HG03108 (cell line): Measurements from ENCODE around the gene NCF4.

ENCODE experiments used
- ATAC-seq: cut with Tn5 transposase; IDR thresholded peaks from one replicate; pipeline ENCODE4 v1.9.1; 2021; ENCODE audit warnings: moderate library complexity; ENCODE audit not compliant: unreplicated experiment

The NCF4 gene

DNA sequence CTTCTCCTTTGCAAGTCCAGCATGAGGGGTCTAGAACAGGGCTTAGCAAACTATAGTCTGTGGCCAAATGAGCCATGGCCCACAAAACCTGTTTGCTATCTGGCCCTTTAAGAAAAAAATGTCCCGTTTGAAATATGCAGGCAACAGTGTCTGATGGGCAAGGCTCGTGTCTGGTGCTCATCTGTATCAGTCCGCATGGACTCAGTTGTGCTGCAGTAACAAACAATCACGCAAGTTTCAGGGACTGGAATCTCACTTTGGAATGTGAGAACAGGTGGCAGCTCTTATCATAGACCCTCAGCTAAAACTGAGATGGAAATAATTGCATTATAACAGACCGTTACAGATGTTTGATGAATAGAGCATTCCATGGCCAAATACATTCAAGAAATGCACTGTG, 24.9 kb upstream of the NCF4 start:
- ATAC-seq: no peak

DNA sequence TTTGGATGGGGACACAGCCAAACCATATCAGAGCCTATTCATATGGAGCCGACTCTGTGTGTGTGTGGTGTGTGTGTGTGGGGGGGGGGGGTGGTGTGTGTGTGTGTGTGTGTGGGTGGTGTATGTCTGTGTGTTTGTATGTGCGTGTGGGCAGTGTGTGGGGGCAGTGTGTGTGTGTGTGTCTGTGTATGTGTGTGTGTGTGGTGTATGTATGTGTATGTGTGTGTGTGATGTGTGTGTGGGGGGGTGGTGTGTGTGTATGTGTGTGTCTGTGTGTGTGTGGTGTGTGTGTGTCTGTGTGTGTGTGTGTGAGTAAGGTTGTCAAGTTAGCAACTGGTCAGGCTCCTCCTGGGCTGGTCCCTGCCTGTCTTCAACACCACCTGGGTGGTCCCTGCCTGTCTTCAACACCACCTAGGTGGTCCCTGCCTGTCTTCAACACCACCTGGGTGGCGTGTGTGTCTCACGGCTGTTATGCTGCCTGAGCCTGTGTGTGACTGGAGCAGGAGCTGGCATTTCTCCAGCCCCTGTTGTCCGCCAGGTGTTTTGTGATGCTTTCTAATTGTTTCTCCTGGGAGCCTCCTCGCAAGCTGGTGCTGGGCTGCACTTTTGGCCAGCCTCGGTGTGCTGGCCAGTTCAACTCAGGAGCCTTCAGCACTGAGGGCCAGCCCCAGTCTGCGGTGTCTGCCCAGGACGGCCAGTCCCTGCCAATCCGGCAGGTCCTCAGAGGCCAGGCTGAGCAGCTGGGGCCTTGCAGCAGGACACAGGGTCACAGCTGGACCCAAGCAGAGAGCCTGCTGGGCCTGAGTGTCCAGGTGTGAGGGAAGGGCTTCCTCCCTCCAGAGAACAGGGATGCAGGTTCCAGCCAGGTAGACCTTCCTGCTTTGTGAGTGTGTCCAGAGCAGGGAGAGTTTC, 22.4 kb upstream of the NCF4 start:
- no peak for ATAC-seq

DNA sequence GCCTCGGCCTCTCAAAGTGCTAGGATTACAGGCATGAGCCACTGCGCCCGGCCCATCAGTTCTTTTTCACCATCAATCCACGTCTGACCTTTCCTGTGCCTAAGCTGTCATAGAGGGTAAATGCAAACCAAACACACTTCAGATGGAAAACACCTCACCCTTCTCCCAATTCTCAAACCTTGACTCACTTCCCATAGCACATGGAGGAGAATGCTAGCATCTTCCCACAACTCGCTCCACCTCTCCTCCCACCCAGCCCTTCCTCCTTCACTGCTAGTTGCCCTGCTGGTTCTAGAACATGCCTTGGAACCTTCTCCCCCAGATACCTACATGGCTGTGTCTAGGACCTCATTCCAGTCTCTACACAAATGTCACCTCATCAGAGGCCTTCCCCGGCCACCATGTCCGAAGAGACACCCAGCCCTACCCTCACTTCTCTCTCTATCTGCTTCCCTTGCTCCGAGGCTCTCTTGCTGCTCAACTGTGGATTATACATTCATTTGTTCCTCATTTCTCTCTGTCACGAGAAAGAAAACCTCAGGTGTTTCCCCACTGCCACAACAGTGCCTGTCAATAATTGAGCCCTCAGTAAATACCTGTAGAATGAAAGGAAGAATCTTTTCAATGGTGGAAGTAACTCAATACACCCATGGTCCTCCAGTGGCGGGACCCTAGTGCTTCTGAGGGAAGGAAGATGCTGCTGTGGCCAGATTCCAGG, 21.3 kb upstream of the NCF4 start:
- ATAC-seq: no peak

DNA sequence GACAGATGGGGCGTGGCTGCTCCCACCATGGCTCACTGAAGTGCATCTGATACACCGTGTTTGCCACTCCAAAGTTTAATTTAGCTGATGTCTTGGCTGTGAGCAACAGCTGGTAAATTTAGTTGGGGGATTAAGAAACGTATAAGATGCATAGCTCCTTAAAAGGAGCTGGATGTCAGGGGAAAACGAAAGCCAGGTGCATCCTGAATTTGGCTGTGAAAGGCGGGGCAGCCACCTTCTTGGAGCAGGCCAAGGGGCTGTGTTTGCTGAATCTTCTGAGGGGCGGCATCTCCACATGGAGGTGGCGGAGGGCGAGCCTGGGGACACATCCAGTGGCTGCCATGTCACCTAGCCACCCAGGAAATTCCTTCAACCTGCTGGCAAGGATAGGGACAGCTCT, 20.7 kb upstream of the NCF4 start:
- ATAC-seq: no peak

DNA sequence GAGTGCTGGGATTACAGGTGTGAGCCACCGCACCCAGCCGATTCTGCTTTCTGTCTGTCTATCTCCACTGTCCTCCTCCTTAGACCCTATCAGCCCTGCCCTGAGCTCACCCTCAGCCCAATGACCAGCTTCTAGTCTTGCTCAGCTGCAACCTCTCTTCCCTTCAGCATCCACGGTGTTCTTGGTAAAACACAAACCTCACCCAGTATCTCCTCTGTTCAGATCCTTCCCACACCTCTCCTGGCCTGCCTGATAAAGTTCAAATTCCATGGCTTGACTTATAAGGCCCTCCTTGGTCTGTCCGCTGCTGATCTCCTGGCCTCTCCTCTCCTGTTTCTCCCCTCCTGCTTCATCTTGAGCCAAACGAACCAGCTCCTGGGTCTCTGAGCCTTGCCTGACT, 14.5 kb upstream of the NCF4 start:
- ATAC-seq: no peak

DNA sequence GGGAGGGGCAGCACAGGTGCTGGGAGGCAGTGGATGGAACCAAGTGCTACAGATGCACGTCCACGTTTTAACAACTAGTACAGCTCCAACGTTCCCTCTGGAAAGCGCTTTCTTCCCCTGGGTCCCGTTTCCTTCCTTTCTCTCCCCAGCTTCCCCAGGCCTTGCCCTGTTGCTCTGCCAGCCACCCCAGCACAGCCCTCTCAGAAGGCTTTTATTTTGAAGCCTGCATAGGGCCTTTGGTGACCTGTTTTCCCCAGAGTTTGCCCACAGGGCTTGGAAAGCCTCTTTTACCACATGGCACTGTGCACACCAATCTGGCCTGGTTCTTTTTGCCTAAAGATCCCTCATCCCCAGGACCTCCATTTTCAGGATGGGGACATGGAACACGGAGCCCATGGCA, 13.9 kb upstream of the NCF4 start:
- ATAC-seq: no peak

DNA sequence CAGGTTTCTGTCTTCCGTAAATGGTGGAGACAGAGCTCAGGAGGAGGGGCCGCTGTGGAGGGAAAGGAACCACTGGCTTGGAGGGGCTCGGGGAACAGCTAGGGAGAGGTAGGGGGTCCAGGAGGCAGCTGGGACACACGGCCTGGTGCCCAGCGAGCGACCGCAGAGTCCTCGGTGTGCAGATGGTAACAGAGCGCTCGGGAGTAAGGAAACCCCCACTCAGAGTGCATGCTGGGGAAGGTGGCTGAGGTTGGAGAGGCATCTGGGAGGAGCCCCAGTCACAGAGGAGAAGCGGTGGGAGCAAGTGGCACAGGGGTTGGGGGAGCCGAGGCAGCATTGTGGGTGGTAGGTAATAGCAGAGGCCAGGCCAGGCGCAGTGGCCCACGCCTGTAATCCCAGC, 10.8 kb upstream of the NCF4 start:
- no peak for ATAC-seq

DNA sequence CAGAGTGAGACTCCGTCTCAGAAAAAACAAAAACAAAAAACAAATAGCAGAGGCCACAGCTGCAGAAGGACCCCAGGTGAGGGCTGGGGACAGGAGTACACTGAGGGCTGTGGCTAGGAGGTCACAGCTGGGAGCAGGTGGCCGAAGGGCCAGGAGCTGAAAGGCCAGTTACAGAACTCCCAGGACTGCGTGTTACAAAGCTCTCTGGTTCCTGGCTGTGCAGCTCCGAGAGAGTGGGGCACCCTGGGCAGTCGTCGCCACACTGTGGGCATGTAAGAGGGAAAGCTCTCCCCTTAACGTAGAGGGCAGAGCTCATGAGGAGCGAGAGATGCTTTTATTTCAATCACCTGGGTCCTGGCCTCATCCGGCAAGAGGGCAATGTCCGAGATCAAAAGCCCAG, 10.1 kb upstream of the NCF4 start:
- no peak for ATAC-seq

DNA sequence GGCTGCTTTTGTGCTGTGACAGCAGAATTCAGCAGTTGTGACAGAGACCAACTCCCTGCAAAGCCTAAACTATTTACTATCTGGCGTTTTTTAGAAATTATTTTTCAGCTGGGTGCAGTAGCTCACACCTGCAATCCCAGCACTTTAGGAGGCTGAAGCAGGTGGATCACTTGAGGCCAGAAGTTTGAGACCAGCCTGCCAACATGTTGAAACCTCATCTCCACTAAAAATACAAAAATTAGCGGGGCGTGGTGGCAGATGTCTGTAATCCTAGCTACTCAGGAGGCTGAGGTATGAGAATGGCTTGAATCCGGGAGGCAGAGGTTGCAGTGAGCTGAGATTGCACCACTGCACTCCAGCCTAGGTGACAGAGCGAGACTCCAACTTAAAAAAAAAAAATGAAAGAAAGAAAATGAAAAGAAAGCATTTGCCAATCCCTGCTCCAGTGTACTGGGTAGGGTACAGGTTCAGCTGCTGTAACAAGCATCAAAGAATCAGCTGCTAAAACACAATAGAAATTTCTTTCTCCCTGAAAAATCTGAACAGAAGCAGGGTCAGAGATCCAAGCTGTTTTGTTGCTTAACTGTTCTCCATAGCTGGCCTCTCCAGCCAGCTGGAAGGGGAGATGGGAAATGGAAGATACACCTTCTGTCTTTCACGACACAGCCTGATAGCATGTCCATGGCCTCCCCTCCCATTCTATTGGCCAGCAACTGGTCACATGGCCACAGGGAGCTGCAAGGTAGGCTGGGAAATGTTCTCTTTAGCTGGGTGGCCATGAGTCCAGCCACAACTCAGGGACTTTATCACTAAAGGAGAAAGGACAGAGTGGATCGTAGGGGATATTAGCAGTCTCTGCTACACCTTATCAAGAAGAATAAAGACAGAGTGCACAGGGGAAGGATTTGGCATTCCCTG, 8.5 kb upstream of the NCF4 start:
- ATAC-seq: no peak

DNA sequence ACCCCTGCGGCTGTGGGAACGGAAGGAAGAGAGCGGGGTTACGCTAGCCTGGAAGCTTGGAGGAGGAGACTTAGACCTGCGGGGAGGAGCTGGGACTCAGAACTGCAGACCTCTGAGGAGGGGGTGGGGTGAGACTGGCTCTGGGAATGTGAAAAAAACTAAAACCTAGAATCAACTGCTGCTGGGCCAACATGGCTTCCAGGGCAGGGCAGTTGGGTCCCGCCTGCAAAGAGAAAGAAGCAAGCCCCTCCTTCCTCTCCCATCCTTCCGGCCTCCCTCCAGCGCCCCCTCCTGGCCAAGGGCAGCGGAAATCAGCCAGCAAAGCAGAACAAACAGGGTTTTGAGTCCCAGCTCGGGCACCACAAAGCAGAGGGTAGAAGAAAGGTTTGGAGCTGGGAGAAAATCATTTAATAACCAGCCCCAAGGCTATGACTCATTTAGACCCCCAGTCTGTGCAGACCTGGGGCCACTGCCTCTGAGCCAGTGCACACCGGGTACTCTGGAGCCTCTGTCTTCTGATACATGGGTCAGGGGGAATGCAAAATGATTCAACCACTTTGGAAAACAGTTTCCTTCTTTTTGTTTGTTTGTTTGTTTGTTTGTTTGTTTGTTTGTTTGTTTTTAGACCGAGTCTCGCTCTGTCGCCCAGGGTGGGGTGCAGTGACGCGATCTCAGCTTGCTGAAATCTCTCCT, 7.3 kb upstream of the NCF4 start:
- no peak for ATAC-seq

DNA sequence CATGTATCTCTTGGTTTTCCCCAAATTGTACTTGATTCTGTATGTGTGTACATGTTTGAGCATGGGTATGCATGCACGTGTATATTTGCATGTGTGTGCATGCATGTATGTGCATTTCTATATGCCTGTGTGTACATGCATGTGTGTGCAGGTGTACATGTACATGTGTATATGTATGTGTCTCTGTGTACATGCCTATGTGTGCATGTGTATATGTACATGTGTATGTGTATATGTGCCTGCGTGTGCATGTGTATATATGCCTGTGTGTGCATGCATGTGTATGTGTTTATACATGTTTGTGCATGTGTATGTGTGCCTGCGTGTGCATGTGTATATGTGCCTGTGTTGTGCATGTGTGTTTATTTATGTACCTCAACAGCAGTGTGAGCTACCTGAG, 5.3 kb upstream of the NCF4 start:
- no peak for ATAC-seq

DNA sequence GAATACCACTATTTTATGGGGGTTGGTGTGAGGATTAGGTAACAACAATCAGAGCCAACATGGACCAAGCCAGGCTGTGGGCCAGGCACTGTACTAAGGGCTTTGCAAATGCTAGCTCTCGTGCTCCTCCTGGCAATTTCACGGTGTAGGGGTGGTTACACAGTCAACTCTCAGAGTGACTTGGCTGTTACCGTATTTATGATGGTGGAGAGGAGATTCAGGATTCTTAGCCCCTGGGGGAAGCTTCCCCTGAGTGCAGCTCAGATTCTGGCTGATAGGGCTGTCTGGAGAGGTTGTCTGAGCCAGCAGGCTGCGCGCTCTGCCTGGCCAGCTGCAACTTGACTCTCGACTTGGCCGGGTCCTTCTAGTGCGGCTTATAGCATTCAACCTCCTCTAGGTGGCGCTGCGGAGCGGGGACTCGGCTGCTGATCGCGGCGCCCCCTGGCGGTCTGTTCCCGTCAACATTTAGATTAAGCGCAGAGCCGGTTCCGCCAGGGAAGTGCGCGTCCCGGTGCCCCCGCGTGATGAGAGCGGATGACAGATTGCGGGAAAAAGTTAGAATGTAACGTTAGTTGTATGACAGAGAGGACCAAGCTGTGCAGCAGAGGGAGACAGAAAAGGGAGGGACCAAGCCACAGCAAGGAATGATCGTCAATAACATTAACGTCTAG, 4.5 kb upstream of the NCF4 start:
- ATAC-seq: peak; percentile 30

DNA sequence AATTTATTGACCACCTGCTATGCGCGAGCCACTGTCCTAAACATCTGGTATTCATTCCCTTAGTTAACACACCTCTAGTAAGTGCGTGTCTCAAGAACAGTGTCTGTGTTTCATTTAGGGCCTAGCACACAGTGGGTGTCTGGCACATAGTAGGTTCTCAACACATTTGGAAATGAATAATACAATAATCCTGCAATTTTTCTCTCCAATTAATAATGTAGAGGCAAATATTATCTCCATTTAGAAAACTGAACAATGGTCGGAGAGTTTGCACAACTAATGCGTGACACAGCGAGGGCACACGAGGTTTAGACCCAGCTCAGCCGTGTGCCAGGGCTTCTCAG, 4.0 kb upstream of the NCF4 start:
- ATAC-seq: no peak

DNA sequence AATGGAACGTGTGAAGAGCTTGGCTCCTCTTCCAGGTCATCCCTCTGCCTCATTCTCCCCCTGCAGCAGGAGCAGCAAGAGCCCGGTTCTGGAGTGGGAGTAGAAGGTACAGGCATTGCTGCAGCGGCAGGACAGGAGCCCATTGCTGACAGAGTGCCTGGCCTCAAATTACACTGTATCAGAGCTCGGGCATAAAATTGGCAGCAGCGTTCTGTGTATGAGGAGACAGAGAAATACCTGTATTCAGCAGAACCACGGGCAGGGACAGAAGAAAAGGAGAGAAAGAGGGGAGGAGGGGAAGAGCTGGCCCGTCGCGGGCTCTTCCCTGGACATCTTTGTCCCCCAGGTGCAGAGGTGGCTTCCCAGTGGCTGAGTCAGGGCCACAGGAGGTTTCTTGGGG, 2.6 kb upstream of the NCF4 start:
- no peak for ATAC-seq

DNA sequence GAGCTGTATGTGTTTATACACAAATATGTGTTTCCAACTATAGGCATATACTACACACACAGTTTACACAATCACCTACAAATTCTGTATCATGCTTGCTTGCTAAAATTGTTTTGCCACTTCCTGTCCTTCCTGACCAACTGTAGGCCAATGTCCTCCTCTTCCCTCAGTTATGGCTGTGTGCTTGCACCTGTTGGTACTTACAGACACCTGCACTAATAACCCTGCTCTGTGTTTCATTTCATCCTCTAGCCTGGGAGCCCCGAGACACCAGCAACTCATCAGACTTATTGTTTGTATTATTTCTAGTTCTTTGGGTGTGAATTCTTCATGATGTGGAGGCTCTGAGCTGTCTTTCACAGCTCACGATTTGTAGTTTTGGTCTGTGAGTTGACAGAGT, 1.8 kb upstream of the NCF4 start:
- ATAC-seq: no peak

DNA sequence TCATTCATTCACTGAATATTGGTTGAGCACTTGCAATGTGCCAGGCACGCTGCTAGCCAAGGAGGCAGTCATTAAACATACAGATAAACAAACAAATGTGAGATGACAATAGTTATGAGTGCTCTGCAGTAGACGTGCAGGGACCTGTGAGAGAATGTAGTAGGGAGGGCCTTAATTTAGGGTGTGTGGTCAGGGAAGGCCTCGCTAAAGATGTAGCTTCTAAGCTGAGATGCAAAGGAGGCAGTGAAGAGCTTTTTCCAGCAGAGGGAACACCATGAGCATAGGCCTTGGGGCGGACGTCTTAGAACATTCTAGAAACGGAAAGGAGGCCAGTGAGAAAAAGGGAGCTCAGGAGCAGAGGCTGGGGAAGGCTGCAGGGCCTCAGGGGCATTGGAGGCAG, 789 bp upstream of the NCF4 start:
- ATAC-seq: no peak

DNA sequence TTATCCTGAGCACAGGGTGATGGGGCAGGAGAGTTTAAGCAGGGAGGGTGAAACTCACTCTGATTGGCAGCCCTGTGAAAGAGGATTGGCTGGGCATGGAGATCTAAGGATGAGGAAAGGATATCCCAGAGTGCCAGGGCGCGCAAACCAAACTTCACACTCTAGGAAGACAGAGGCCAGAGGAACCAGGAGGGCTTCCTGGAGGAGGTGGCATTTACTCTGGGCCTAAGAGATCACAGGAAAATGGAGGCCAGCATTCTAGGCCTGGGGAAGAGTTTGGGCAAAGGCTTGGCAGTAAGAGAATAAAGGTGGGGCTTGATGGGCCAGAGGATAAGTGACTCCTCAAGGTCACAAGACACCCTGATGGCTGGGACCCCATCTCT, 377 bp upstream of the NCF4 start:
- no peak for ATAC-seq

DNA sequence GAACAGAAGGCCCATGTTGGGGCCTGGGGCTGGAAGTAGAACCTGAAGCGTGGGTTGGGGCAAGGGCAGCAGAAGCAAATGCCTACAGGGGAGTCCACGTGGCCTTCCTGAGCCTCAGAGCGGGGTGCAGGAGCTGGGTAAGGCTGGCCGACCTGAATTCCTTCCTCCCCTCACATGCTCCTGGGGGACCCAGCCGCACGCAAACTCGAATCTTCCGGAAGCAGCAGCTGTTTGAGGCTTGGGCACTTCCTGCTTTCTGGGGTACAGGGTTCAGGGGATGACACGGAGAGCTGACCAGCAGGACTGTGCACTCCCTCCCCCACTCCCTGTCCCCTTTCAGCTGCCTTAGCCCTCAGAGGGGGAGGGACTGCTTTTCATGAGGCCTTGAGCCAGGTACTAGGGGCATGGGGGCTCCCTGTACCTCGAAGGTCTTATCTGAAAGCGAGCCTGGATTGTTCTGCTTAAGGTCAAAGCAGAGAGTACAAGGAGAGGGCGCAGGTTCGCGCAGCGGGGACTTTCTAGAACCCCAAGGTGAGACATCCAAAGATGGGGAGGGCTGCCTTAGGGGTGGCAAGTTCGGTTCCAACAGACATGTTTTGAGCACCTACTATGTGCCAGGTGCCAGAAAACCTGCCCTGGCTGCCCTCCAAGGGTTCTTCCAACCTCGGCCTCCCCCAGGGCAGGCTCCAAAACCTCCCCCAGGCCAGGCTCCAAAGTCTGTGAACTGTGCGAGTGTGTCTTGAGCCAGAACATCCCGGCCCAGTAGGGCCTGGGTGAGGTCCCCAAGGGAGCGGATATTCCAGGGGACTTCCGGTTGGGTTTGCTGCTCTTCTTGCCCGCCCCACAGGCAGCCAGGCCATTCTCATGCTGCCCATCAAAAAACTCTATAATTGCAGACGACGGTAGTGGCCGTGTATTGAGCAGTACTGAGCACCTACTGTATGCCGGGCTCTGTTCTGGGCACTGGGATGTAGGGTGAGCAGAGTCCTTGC, 1.7 kb downstream of the NCF4 start:
- ATAC-seq: peak; percentile 33

DNA sequence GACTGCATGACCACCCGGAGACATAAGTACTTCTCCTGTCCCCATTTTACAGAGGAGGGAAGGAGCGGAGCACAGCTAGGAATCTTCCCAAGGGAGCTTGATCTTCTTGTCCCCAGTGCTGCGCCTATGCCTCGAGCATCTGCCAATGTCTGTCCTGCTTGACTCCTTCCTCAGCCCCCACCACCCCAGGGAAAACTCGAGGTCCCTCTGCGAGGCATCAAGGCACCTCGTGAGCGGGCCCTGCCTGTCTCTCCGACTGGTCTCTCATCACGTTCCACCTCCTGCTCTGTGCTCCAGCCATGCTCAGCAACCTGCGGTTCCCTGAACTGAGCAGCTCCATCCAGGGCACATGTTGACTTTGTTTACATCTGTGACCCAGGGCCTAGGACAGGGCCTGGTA, 2.5 kb downstream of the NCF4 start:
- ATAC-seq: no peak
